GM19468 (cell line): Measurements from ENCODE around the gene XIRP2.

ENCODE experiments used
- ATAC-seq: cut with Tn5 transposase; IDR thresholded peaks from one replicate; pipeline ENCODE4 v1.9.1; 2021; ENCODE audit warnings: mild to moderate bottlenecking, moderate library complexity, moderate number of reproducible peaks; ENCODE audit not compliant: unreplicated experiment; ENCODE audit errors: extremely low read depth

XIRP2 gene

GRCh38 chr2:166924967-166925366 lies 36.7 kb downstream of the XIRP2 start:
- ATAC-seq, result no peak

DNA sequence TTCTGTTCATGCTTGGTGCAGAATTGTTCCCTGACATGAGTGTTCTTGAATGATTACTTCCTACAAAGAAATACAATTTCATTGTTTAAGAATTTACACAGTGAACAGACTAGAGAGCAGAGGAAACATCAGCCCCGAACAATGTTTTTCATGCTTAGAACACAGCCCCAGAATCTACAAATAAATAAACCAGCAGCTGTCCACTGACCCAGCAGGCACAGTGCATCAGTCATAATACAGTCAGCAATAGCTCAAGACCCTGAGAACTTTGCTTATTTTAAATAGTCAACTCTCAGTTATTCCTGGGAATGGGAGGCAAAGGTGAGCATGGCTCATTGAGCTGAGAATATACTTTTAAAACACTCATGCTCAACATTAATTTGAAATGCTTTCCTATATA lies 38.4 kb downstream of the XIRP2 start:
- no peak for ATAC-seq

DNA sequence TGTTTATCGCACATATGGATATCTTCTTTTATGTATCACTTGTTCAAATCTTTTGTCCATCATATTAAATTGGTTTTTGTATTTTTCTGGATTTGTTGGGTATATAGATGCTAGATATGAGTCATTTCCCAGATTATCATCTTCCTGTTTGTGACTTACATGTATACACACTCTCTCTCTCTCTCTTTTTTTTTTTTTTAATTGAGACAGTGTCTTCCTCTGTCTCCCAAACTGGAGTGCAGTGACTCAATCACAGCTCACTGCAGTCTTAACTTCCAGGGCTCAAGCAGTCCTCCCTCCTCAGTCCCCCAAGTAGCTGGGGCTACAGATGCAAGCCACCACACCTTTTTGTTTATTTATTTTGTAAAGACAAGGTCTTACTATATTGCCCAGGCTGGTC lies 43.8 kb downstream of the XIRP2 start:
- no peak for ATAC-seq

GRCh38 chr2:166934817-166935216 lies 46.5 kb downstream of the XIRP2 start:
- ATAC-seq, result no peak

GRCh38 chr2:166942377-166942776 lies 54.1 kb downstream of the XIRP2 start:
- ATAC-seq, result no peak

GRCh38 chr2:166944909-166945308 lies 56.6 kb downstream of the XIRP2 start:
- ATAC-seq, result no peak

DNA sequence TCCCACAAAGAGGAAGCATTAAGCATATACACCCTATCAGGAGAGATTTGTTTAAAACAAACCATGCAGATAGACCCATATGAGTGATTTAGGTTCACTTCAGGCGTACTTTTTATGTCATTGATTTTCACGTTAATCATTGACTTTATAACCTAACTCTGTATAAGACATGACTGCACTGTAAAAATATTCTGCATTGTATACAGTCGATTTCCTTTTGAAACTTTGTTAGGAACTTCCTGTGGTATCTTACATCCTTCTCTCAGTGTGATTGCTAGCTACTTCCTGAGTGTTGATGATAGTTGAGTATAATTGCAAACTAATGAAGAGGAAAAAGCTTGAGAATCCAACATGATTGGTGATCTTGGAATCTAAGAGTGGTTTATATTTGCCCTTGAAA lies 69.4 kb downstream of the XIRP2 start:
- no peak for ATAC-seq

- ATAC-seq, result no peak
These were observed 70.8 kb downstream of the XIRP2 start for GRCh38 chr2:166958986-166959481.

DNA sequence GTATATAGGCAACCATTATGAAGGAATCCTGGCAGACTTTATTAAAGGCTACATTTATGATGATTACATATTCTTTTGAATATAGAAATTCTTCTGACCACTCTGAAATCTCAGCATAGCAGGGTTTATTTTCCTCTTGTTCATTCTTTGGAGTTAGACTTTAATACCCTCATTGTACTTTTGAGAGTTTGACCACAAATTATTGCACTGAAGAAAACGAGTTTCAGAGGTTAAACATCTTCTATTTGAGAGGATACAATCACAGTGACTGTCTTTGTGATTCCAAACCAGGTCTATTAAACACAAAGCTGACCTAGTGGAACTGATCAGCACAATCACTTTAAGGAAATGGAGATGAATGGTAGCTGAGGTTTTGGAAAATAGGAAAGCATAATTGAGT lies 71.3 kb downstream of the XIRP2 start:
- ATAC-seq, result no peak

GRCh38 chr2:166960702-166961270 lies 72.5 kb downstream of the XIRP2 start:
- ATAC-seq, result no peak

- ATAC-seq, result no peak
These were observed 73.7 kb downstream of the XIRP2 start for GRCh38 chr2:166961933-166962332.

DNA sequence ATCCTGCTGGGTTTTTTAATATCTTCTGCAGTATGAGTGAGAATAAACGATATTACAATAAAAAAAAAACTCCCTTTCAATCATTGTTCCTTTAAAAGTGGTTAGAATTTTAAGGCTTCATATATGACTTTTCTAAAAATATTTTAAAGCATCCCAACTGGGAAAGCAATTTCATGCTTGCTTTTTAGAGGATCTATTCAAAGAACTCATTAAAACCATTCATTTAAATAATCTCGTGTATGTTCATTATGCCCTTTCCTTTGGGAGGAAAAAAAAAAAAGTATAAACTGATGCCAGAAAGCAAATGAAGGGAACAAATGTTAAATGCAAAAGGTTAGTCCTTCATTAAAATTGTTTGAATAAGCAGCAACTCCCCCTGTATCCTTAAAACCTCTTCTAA lies 81.2 kb downstream of the XIRP2 start:
- ATAC-seq, result no peak

DNA sequence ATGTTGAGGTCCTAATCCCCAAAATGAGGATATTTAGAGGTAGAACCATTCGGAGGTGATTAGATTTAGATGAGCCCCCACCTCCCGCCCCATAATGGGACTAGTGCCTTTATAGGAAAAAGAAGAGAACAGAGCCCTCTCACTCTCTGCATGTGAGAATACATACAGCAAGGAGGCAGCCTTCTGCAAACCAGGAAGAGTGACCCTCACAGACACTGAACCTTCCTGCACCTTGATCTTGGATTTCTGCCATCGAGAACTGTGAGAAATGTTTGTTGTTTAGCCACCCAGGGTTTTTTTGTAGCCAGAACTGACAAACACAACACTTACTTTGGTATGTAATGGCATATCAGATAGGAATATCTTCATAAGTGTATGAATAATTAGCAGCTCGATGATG lies 83.7 kb downstream of the XIRP2 start:
- no peak for ATAC-seq

DNA sequence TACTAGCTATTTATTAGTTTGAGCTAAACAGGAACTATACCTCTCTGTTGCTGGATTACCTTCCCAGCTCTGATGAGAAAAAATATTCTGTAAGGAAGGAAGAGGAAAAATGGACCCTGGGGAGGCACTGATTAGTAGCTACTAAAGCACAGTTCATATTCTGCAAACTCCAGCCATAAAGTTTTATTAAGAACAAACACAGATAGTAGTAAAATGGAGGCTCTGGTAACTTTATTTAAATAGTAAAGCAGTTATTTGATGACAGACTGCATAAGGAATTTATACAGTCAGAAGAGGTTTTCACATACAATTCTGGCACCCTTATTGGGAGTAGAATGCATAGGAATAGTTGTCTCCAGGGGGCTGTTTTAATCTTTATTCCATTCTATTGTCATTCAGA lies 84.1 kb downstream of the XIRP2 start:
- no peak for ATAC-seq

GRCh38 chr2:166984188-166984587 lies 95.9 kb downstream of the XIRP2 start:
- no peak for ATAC-seq

- ATAC-seq, result no peak
These were observed 96.5 kb downstream of the XIRP2 start for GRCh38 chr2:166984797-166985196.

DNA sequence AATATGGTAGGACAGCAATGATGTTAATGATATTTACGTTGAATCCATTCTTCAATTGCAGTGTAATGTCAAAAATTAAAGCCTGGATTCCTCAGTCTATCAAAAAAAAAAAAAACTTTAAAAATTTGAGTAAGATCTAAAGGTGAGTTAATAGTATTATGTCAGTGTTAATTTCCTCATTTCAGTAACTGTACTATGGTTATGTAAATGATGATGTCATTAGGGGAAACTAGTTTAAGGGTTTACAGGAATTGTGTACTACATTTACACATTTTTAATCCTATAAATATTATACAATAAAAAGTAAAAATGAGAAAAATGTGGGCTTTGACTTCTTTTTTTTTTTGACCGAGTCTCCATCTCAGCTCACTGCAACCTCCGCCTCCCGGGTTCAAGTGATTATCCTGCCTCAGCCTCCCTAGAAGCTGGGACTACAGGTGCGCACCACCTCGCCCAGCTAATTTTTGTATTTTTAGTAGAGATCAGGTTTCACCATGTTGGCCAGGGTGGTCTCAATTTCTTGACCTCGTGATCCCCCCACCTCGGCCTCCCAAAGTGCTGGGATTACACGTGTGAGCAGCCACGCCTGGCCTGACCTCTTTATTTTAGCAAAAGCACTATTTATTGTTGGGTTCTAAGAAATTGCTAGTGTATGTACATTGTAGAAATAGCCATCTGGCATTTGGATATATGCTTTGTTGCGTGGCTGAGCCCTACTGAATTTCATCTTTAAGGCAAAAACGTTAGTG lies 106.5 kb downstream of the XIRP2 start:
- no peak for ATAC-seq

DNA sequence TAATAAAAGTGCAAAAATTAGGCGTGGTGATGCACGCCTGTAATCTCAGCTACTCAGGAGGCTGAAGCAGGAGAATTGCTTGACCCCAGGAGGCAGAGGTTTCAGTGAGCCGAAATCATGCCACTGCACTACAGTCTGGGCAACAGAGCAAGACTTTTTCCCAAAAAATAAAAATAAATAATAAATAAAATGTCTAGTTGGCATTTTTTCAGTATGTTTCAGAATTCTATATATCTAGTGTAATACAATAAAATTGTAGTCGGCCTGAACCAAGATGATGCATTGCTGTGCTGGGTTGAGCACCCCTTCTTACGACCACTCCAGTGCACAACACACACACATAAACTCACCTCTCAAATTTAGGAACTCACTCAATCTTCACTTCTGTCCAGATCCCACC lies 108.2 kb downstream of the XIRP2 start:
- ATAC-seq, result no peak

DNA sequence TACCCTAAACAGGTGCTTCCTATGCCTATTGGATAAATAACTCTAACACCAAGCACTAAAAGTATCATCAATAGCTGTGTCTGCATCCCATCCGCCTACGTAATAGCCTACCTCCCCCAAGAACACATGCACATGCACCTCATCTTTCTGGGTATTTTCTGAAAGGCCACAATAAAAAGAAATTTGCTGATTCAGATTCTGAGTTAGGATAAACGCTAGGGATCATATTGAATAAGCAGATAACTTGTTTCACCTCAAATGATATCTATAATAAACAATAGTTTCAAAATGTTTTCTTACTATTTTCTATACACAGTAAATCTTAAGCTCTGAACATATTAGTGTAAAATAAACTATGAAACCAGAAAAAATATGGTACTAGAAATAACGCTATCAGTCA lies 112.9 kb downstream of the XIRP2 start:
- no peak for ATAC-seq

GRCh38 chr2:167005096-167005495 lies 116.8 kb downstream of the XIRP2 start:
- ATAC-seq, result no peak

GRCh38 chr2:167013227-167013626 lies 124.9 kb downstream of the XIRP2 start:
- no peak for ATAC-seq

DNA sequence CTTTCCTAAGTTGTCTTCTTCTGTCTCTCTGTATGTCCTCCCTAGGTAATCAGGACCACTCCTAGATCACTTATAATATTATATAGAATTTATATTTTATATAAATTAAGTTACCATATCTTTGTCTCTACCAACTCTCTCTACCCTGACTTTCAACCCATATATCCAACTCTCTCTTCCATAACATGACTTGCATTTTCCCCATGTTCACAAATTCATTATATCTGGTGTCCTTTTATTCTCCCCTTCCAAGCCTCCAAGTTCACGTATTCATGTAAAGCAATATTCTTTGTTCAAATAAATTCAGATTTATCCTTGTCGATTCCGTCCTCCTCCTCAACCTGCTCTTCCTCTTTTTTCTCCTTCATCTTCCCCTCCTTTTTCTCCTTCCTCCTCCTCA lies 127.5 kb downstream of the XIRP2 start:
- ATAC-seq, result no peak
